Measurements from ENCODE around the gene NOL12.

DNA sequence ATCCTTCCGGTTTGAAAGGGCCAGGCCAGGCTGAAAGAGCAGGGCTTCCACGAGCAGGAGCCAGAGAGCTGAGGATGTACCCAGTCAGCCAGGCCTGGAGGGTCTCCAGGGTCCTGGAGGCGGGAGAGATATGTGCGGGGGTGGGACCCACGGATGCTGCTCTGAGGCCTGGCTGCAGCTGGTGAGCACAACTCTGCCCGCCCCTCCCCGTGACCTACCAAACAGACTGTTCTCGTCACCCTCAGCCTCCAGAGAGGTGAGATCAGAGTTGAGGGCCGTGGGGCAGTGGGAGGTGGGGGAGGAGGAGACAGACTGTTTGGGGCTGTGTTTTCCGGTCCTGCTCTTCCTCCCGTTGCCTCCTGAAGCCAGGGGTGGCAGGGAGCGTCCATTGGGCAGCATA is 52.9 kb downstream of the NOL12 start:
- TF ChIP-seq, protein P1, sequence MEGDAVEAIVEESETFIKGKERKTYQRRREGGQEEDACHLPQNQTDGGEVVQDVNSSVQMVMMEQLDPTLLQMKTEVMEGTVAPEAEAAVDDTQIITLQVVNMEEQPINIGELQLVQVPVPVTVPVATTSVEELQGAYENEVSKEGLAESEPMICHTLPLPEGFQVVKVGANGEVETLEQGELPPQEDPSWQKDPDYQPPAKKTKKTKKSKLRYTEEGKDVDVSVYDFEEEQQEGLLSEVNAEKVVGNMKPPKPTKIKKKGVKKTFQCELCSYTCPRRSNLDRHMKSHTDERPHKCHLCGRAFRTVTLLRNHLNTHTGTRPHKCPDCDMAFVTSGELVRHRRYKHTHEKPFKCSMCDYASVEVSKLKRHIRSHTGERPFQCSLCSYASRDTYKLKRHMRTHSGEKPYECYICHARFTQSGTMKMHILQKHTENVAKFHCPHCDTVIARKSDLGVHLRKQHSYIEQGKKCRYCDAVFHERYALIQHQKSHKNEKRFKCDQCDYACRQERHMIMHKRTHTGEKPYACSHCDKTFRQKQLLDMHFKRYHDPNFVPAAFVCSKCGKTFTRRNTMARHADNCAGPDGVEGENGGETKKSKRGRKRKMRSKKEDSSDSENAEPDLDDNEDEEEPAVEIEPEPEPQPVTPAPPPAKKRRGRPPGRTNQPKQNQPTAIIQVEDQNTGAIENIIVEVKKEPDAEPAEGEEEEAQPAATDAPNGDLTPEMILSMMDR (IDR thresholded peaks at IDR 0.05; ENCODE audit: poor library complexity, severe bottlenecking), result no peak
- TF ChIP-seq, protein P2, sequence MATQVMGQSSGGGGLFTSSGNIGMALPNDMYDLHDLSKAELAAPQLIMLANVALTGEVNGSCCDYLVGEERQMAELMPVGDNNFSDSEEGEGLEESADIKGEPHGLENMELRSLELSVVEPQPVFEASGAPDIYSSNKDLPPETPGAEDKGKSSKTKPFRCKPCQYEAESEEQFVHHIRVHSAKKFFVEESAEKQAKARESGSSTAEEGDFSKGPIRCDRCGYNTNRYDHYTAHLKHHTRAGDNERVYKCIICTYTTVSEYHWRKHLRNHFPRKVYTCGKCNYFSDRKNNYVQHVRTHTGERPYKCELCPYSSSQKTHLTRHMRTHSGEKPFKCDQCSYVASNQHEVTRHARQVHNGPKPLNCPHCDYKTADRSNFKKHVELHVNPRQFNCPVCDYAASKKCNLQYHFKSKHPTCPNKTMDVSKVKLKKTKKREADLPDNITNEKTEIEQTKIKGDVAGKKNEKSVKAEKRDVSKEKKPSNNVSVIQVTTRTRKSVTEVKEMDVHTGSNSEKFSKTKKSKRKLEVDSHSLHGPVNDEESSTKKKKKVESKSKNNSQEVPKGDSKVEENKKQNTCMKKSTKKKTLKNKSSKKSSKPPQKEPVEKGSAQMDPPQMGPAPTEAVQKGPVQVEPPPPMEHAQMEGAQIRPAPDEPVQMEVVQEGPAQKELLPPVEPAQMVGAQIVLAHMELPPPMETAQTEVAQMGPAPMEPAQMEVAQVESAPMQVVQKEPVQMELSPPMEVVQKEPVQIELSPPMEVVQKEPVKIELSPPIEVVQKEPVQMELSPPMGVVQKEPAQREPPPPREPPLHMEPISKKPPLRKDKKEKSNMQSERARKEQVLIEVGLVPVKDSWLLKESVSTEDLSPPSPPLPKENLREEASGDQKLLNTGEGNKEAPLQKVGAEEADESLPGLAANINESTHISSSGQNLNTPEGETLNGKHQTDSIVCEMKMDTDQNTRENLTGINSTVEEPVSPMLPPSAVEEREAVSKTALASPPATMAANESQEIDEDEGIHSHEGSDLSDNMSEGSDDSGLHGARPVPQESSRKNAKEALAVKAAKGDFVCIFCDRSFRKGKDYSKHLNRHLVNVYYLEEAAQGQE (IDR thresholded peaks at IDR 0.05; ENCODE audit: borderline replicate concordance), result no peak
- TF ChIP-seq SMC3 (conservative IDR thresholded peaks at IDR 0.05; ENCODE audit: poor library complexity), result no peak
